B cell (primary cell): ENCODE results near the gene ADAMTS13. TPM values are rescaled to one million over a fixed set of nuclear protein-coding genes. Genes with fewer than 3 reads are reported as not detected.

Experiments
- ATAC-seq: fragments of 200-7000 bp; cut with Tn5 transposase; one replicate; pipeline ENCODE4 v1.10.0; 2021; ENCODE audit warnings: low read depth, mild to moderate bottlenecking, moderate number of reproducible peaks, moderate library complexity
- CTCF ChIA-PET: fragments of 350-600 bp; sonication (Branson Sonifier 250); formaldehyde crosslinking; loops from one replicate; lab custom pipeline; 2021; ENCODE audit warnings: antibody characterized with exemption, inconsistent platforms; lab: Charles Lee
- POLR2A ChIA-PET: fragments of 350-600 bp; sonication (Branson Sonifier 250); formaldehyde crosslinking; loops from one replicate; lab custom pipeline; 2021; ENCODE audit warnings: antibody characterized with exemption; lab: Charles Lee
- DNase-seq: peaks from one replicate; pipeline ENCODE4 v3.0.0; 2013
- H2AFZ ChIP-seq: 2 replicates; pipeline ENCODE4 v1.6.1; 2012; ENCODE audit warnings: mild to moderate bottlenecking, low read depth, low read length; ENCODE audit not compliant: insufficient read depth, poor library complexity, severe bottlenecking
- H3K27ac ChIP-seq, 2 donors: 1 replicate in 1 of 2; 2 replicates in 1 of 2; pipeline ENCODE4 v1.5.1; 2012 to 2013; ENCODE audit warnings: low read length in 2 of 2, mild to moderate bottlenecking in 2 of 2, moderate library complexity in 1 of 2
- H3K27me3 ChIP-seq, 4 experiments: fragments of 200-600 bp in 1 of 4; sonication (generic) in 1 of 4; replicated peaks in 1 of 4; 1 replicate in 2 of 4; 2 replicates in 2 of 4; pipeline versions ENCODE4 v1.6.1 to v1.7.0; 2013 to 2016; ENCODE audit warnings: low read length in 3 of 4, mild to moderate bottlenecking in 2 of 4, mixed read lengths in 1 of 4, moderate library complexity in 1 of 4; ENCODE audit not compliant: insufficient read depth in 4 of 4, control insufficient read depth in 3 of 4; ENCODE audit errors: control extremely low read depth in 1 of 4
- H3K36me3 ChIP-seq, 2 experiments: replicated peaks in 1 of 2; 1 replicate in 1 of 2; 2 replicates in 1 of 2; pipeline versions ENCODE4 v1.6.1 to v1.7.1; 2013; ENCODE audit warnings: low read length in 1 of 2; ENCODE audit not compliant: insufficient read depth in 2 of 2, control insufficient read depth in 1 of 2; ENCODE audit errors: control extremely low read depth in 1 of 2, extremely low read depth in 1 of 2
- H3K4me1 ChIP-seq, 2 donors: fragments of 200-600 bp in 1 of 2; sonication (generic) in 1 of 2; 1 replicate in 1 of 2; 2 replicates in 1 of 2; pipeline versions ENCODE4 v1.5.1 to v1.6.1; 2013 to 2017; ENCODE audit warnings: low read length in 2 of 2; ENCODE audit not compliant: control insufficient read depth in 2 of 2, insufficient read depth in 2 of 2
- H3K4me2 ChIP-seq: replicated peaks from 2 replicates; pipeline ENCODE3; 2012; ENCODE audit warnings: mild to moderate bottlenecking, low read depth, low read length; ENCODE audit not compliant: poor library complexity, severe bottlenecking
- H3K4me3 ChIP-seq, 5 experiments: fragments of 200-600 bp in 1 of 5; sonication (generic) in 1 of 5; 1 replicate in 3 of 5; 2 replicates in 2 of 5; pipeline versions ENCODE4 v1.5.1 to v1.7.0; 2011 to 2016; ENCODE audit warnings: low read length in 4 of 5, mild to moderate bottlenecking in 4 of 5, low read depth in 2 of 5, control low read depth in 1 of 5, moderate library complexity in 1 of 5; ENCODE audit not compliant: insufficient read depth in 1 of 5; ENCODE audit errors: control extremely low read depth in 1 of 5, extremely low read depth in 1 of 5
- H3K79me2 ChIP-seq: fragments of 200-600 bp; sonication (generic); one replicate; pipeline ENCODE4 v1.6.0; 2016; ENCODE audit warnings: low read length; ENCODE audit not compliant: control insufficient read depth, insufficient read depth
- H3K9ac ChIP-seq: fragments of 200-600 bp; sonication (generic); 2 replicates; pipeline ENCODE4 v1.6.1; 2017; ENCODE audit warnings: mild to moderate bottlenecking, low read length, moderate library complexity
- H3K9me3 ChIP-seq, 3 donors: one replicate each; pipeline versions ENCODE4 v1.6.1 to v1.7.1; 2013; ENCODE audit warnings: low read length in 2 of 3; ENCODE audit not compliant: control insufficient read depth in 2 of 3, insufficient read depth in 1 of 3; ENCODE audit errors: control extremely low read depth in 1 of 3
- H4K20me1 ChIP-seq: 2 replicates; pipeline ENCODE4 v1.6.0; 2012; ENCODE audit warnings: mild to moderate bottlenecking, low read length; ENCODE audit not compliant: insufficient read depth, control insufficient read depth, poor library complexity, severe bottlenecking
- H3K27ac Mint-ChIP-seq: one replicate; pipeline ENCODE4 v1.8.0; 2021; ENCODE audit warnings: mixed read lengths
- H3K27me3 Mint-ChIP-seq: one replicate; pipeline ENCODE4 v1.8.0; 2021; ENCODE audit warnings: mixed read lengths
- H3K4me1 Mint-ChIP-seq: one replicate; pipeline ENCODE4 v1.8.0; 2021; ENCODE audit warnings: mixed read lengths
- H3K4me3 Mint-ChIP-seq: one replicate; pipeline ENCODE4 v1.8.0; 2021; ENCODE audit warnings: mixed read lengths
- H3K9me3 Mint-ChIP-seq: one replicate; pipeline ENCODE4 v1.8.0; 2022; ENCODE audit warnings: mixed read lengths; ENCODE audit not compliant: insufficient read depth
- CTCF ChIP-seq: fragments of 200-600 bp; IDR thresholded peaks from one replicate; pipeline ENCODE4 v1.8.0; 2022; ENCODE audit warnings: antibody characterized with exemption, mild to moderate bottlenecking
- EZH2 ChIP-seq: IDR thresholded peaks from 2 replicates; pipeline ENCODE4 v1.6.1; 2012; ENCODE audit warnings: borderline replicate concordance, low read depth, mild to moderate bottlenecking, moderate library complexity, low read length; ENCODE audit not compliant: insufficient read depth, poor library complexity, severe bottlenecking
- WGBS: methylation state at CpG from one replicate; pipeline ENCODE4 v1.1.5; 2013; ENCODE audit warnings: missing lambda C conversion rate; ENCODE audit not compliant: insufficient coverage; 5-methylcytosine and 5-hydroxymethylcytosine counted together
- intact Hi-C: fragments of 100-400 bp; cut with micrococcal nuclease; formaldehyde crosslinking; loops from one replicate; pipeline ENCODE4 v1.10.0; 2022
- polyA plus RNA-seq: library from polyadenylated mRNA; depleted of rRNA; stranded (reverse); fragments of >200 nt; gene quantifications from 2 replicates; pipeline ENCODE4 v1.2.3, GENCODE V29; 2012
- total RNA-seq, 2 donors: library from RNA; stranded (reverse); fragments of 120-200 nt in 1 of 2; gene quantifications; 1 replicate in 1 of 2; 2 replicates in 1 of 2; pipeline versions ENCODE4 v1.2.3 to v1.2.4, GENCODE V29; 2013 to 2022

Gene ADAMTS13
- total and polyA plus RNA-seq, 2 donors (not counting 1 experiment from before 2014, with no cell fraction given) = 2.5 to 5.7 TPM

GRCh38 chr9:133489253-133490190, 67.4 kb downstream of the ADAMTS13 start:
- ChIA-PET CTCF (interaction anchor here (11.0 kb wide), 1 partner anchor 305 kb away, joined by 144 read pairs; no protein-coding TSS in a partner anchor), POLR2A (interaction anchor here (0.6 kb wide), 1 partner anchor 46 kb away, joined by 3 read pairs; no protein-coding TSS in a partner anchor)
- no peak for DNase-seq
- peaks cover 4% of the 10 kb centered on the region for H3K4me1 Mint-ChIP-seq
- H3K27ac Mint-ChIP-seq = no peak overlapping the region
- H2AFZ ChIP-seq = no peak overlapping the region
- TF ChIP-seq CTCF (no peak), EZH2 (no peak)
- intact Hi-C loops = loop anchor here (5.0 kb wide), 1 partner anchor 467 kb away; no protein-coding TSS in a partner anchor
- no peaks in the 10 kb centered on the region for H3K79me2 ChIP-seq
- H3K27ac ChIP-seq = no peak overlapping the region
- no peaks in the 10 kb centered on the region for H3K9me3 Mint-ChIP-seq
- H3K9me3 ChIP-seq = no peaks in the 10 kb centered on the region
- 83% methylated on average over 13 of the region's 19 CpGs for WGBS
- no peak overlapping the region for H3K4me3 ChIP-seq
- H3K9ac ChIP-seq = no peak overlapping the region
- peaks cover 0 to 10% (median 0%) of the 10 kb centered on the region in 4 experiments for H3K27me3 ChIP-seq
- no peaks in the 10 kb centered on the region for H3K36me3 ChIP-seq
- H3K27me3 Mint-ChIP-seq = peaks cover 15% of the 10 kb centered on the region
- no peaks in the 10 kb centered on the region for H4K20me1 ChIP-seq
- peaks cover 5 to 10% of the 10 kb centered on the region in 2 donors for H3K4me1 ChIP-seq
- ATAC-seq = no peak
- H3K4me3 Mint-ChIP-seq = no peak overlapping the region
- H3K4me2 ChIP-seq = no peak overlapping the region

GRCh38 chr9:133490201-133490681, 68.1 kb downstream of the ADAMTS13 start:
- H3K27ac Mint-ChIP-seq = no peak overlapping the region
- no peak overlapping the region for H3K4me3 Mint-ChIP-seq
- H3K27me3 ChIP-seq = peaks cover 0 to 10% (median 0%) of the 10 kb centered on the region in 4 experiments
- 68% methylated on average over 9 of the region's 13 CpGs for WGBS
- no peak overlapping the region for H3K27ac ChIP-seq
- intact Hi-C loops = no loop called here
- peaks cover 4% of the 10 kb centered on the region for H3K4me1 Mint-ChIP-seq
- ChIA-PET POLR2A (no interaction called here), CTCF (interaction anchor here (1.0 to 11.0 kb wide), 2 partner anchors 86 to 306 kb away, joined by 4 to 144 read pairs; no protein-coding TSS in a partner anchor)
- no peak overlapping the region for H3K9ac ChIP-seq
- H3K4me1 ChIP-seq = peaks cover 5 to 10% of the 10 kb centered on the region in 2 donors
- H3K4me2 ChIP-seq = no peak overlapping the region
- TF ChIP-seq CTCF = no peak
- TF ChIP-seq EZH2 = no peak
- no peaks in the 10 kb centered on the region for H3K9me3 Mint-ChIP-seq
- H3K36me3 ChIP-seq = no peaks in the 10 kb centered on the region
- H3K79me2 ChIP-seq = no peaks in the 10 kb centered on the region
- H2AFZ ChIP-seq = no peak overlapping the region
- ATAC-seq = no peak
- peaks cover 15% of the 10 kb centered on the region for H3K27me3 Mint-ChIP-seq
- no peak overlapping the region for H3K4me3 ChIP-seq
- H4K20me1 ChIP-seq = no peaks in the 10 kb centered on the region
- H3K9me3 ChIP-seq = no peaks in the 10 kb centered on the region
- no peak for DNase-seq
